ENCODE results near the gene ASB3.

The ASB3 gene

GRCh38 chr2:53821810-53822209 lies 35.1 kb upstream of the ASB3 start:
- H2AFZ ChIP-seq (ENCODE audit: low read depth, low read length): no peak overlapping the region

GRCh38 chr2:53820711-53821110 lies 34.0 kb upstream of the ASB3 start:
- H3K4me1 ChIP-seq (ENCODE audit: low read length): no peaks in the 10 kb centered on the region
- TF ChIP-seq CTCF (IDR thresholded peaks at IDR 0.05; ENCODE audit: low read depth, low read length) (no peak), EZH2phosphoT487 (IDR thresholded peaks at IDR 0.05; ENCODE audit: low read depth) (no peak)
- no peak overlapping the region for H3K4me3 ChIP-seq (ENCODE audit: low read length)
- H3K9me3 ChIP-seq (ENCODE audit: insufficient read depth, low read length): no peaks in the 10 kb centered on the region
- no peaks in the 10 kb centered on the region for H3K27me3 ChIP-seq (ENCODE audit: low read depth, low read length)
- no peaks in the 10 kb centered on the region for H3K79me2 ChIP-seq (ENCODE audit: low read length)
- no peak overlapping the region for H3K9ac ChIP-seq (ENCODE audit: low read length)
- H3K4me2 ChIP-seq (ENCODE audit: low read length): no peak overlapping the region
- peaks cover 9% of the 10 kb centered on the region for H3K36me3 ChIP-seq (replicated peaks; ENCODE audit: low read depth, low read length)
- no peaks in the 10 kb centered on the region for H4K20me1 ChIP-seq (ENCODE audit: insufficient read depth, low read length)
- no peak overlapping the region for H3K27ac ChIP-seq (ENCODE audit: low read length)
- no peak overlapping the region for H2AFZ ChIP-seq (ENCODE audit: low read depth, low read length)

More at GRCh38 chr2:53821810-53822209, 35.1 kb upstream of the ASB3 start:
- no peaks in the 10 kb centered on the region for H4K20me1 ChIP-seq (ENCODE audit: insufficient read depth, low read length)
- no peaks in the 10 kb centered on the region for H3K9me3 ChIP-seq (ENCODE audit: insufficient read depth, low read length)
- peaks cover 6% of the 10 kb centered on the region for H3K36me3 ChIP-seq (replicated peaks; ENCODE audit: low read depth, low read length)
- H3K9ac ChIP-seq (ENCODE audit: low read length): no peak overlapping the region
- H3K27me3 ChIP-seq (ENCODE audit: low read depth, low read length): no peaks in the 10 kb centered on the region
- H3K4me3 ChIP-seq (ENCODE audit: low read length): no peak overlapping the region
- H3K27ac ChIP-seq (ENCODE audit: low read length): no peak overlapping the region
- no peaks in the 10 kb centered on the region for H3K4me1 ChIP-seq (ENCODE audit: low read length)
- H3K4me2 ChIP-seq (ENCODE audit: low read length): no peak overlapping the region
- no peaks in the 10 kb centered on the region for H3K79me2 ChIP-seq (ENCODE audit: low read length)
- TF ChIP-seq CTCF (IDR thresholded peaks at IDR 0.05; ENCODE audit: low read depth, low read length): no peak

GRCh38 chr2:53820048-53820447 lies 33.3 kb upstream of the ASB3 start:
- Histone ChIP-seq H3K79me2 (ENCODE audit: low read length) (no peaks in the 10 kb centered on the region), H2AFZ (ENCODE audit: low read depth, low read length) (no peak overlapping the region), H3K4me2 (ENCODE audit: low read length) (no peak overlapping the region), H3K36me3 (replicated peaks; ENCODE audit: low read depth, low read length) (peaks cover 16% of the 10 kb centered on the region), H3K27me3 (ENCODE audit: low read depth, low read length) (no peaks in the 10 kb centered on the region), H3K9ac (ENCODE audit: low read length) (no peak overlapping the region), H3K27ac (ENCODE audit: low read length) (no peak overlapping the region), H3K4me3 (ENCODE audit: low read length) (no peak overlapping the region), H3K4me1 (ENCODE audit: low read length) (no peaks in the 10 kb centered on the region), H3K9me3 (ENCODE audit: insufficient read depth, low read length) (no peaks in the 10 kb centered on the region), H4K20me1 (ENCODE audit: insufficient read depth, low read length) (no peaks in the 10 kb centered on the region)
- no peak for TF ChIP-seq EZH2phosphoT487 (IDR thresholded peaks at IDR 0.05; ENCODE audit: low read depth)
- TF ChIP-seq CTCF (IDR thresholded peaks at IDR 0.05; ENCODE audit: low read depth, low read length): no peak

GRCh38 chr2:53819634-53820033 lies 32.9 kb upstream of the ASB3 start:
- Histone ChIP-seq H3K36me3 (replicated peaks; ENCODE audit: low read depth, low read length) (peaks cover 16% of the 10 kb centered on the region), H3K9me3 (ENCODE audit: insufficient read depth, low read length) (no peaks in the 10 kb centered on the region), H3K9ac (ENCODE audit: low read length) (no peak overlapping the region), H4K20me1 (ENCODE audit: insufficient read depth, low read length) (no peaks in the 10 kb centered on the region), H2AFZ (ENCODE audit: low read depth, low read length) (no peak overlapping the region), H3K4me1 (ENCODE audit: low read length) (no peaks in the 10 kb centered on the region), H3K4me2 (ENCODE audit: low read length) (no peak overlapping the region), H3K4me3 (ENCODE audit: low read length) (no peak overlapping the region), H3K79me2 (ENCODE audit: low read length) (no peaks in the 10 kb centered on the region), H3K27ac (ENCODE audit: low read length) (no peak overlapping the region), H3K27me3 (ENCODE audit: low read depth, low read length) (no peaks in the 10 kb centered on the region)
- TF ChIP-seq EZH2phosphoT487 (IDR thresholded peaks at IDR 0.05; ENCODE audit: low read depth) (no peak), CTCF (IDR thresholded peaks at IDR 0.05; ENCODE audit: low read depth, low read length) (no peak)

Measured in OCI-LY3 (cell line).